ENCODE data around the gene SLC2A9. TPM values are rescaled to one million over a fixed set of nuclear protein-coding genes. Genes with fewer than 3 reads are reported as not detected.

SLC2A9 gene
- total RNA-seq, 1 donor from 2014 or later: 19.0 TPM

DNA sequence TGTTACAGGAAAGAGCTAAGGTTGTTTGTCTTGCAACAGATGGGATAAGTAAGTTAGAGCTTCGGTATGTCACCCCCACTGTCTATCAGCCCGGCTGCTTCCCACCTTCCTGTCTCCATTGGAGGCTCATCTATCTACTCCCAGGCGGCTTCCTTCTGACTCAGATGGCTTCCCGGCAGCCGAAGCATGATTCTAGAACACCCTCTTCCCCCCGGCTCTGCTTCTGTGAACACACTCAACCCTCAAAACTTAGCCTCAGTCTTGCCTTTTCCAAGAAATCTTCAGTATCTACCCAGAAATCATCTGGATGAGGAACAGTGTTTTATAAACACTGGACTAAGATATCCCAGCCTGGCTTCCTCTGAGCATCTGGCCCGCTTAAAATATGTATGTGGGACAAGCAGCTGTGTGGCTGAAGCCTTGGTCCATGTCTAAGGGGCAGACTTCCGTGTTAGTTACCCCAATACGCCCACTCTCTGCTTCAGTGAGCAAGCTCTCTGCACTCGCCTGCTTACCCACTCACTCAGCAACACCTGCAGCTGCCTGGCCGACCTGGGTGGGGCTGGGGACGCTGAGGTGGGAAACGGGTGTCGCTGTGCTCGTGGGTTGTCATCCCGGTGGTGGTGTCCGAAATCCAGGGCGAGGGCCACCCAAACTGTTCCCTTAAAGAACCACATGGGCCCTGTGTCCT is 12.0 kb upstream of the SLC2A9 start:
- ATAC-seq (peak; percentile 64), DNase-seq (no peak)
- Histone ChIP-seq H3K27ac (peak overlapping the region; percentile 65), H3K36me3 (no peaks in the 10 kb centered on the region), H3K4me3 (no peak overlapping the region), H3K4me1 (peaks cover 24% of the 10 kb centered on the region), H3K9me3 (no peaks in the 10 kb centered on the region), H3K27me3 (no peaks in the 10 kb centered on the region)
- intact Hi-C loops (cut with DNase I): no loop called here
- TF ChIP-seq, protein P1, sequence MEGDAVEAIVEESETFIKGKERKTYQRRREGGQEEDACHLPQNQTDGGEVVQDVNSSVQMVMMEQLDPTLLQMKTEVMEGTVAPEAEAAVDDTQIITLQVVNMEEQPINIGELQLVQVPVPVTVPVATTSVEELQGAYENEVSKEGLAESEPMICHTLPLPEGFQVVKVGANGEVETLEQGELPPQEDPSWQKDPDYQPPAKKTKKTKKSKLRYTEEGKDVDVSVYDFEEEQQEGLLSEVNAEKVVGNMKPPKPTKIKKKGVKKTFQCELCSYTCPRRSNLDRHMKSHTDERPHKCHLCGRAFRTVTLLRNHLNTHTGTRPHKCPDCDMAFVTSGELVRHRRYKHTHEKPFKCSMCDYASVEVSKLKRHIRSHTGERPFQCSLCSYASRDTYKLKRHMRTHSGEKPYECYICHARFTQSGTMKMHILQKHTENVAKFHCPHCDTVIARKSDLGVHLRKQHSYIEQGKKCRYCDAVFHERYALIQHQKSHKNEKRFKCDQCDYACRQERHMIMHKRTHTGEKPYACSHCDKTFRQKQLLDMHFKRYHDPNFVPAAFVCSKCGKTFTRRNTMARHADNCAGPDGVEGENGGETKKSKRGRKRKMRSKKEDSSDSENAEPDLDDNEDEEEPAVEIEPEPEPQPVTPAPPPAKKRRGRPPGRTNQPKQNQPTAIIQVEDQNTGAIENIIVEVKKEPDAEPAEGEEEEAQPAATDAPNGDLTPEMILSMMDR (IDR thresholded peaks at IDR 0.05): no peak

DNA sequence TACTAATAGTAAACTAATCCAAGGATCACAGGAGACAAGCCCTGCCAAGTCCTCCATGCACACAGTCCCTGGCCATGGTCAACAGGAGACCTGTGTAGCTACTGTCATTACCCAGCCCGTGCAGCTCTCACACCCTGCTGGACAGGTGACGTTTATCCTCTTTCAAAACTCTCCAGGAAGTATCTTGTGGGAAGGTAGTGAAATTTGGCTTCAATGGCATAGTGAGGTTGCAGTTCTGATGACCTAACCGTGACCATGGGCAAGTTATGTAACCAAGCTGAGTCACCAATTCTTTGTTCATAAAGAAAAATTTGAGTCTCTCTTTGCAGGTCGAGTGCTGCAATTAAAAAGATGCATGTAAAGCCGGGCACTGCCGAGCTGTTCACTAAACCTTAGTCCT is 11.3 kb upstream of the SLC2A9 start:
- peaks cover 24% of the 10 kb centered on the region for H3K4me1 ChIP-seq
- intact Hi-C loops (cut with DNase I): no loop called here
- H3K27ac ChIP-seq: no peak overlapping the region
- TF ChIP-seq, protein P1 (IDR thresholded peaks at IDR 0.05): no peak
- DNase-seq (no peak), ATAC-seq (peak; percentile 65)
- H3K27me3 ChIP-seq: no peaks in the 10 kb centered on the region
- H3K4me3 ChIP-seq: no peak overlapping the region
- H3K36me3 ChIP-seq: no peaks in the 10 kb centered on the region
- no peaks in the 10 kb centered on the region for H3K9me3 ChIP-seq

DNA sequence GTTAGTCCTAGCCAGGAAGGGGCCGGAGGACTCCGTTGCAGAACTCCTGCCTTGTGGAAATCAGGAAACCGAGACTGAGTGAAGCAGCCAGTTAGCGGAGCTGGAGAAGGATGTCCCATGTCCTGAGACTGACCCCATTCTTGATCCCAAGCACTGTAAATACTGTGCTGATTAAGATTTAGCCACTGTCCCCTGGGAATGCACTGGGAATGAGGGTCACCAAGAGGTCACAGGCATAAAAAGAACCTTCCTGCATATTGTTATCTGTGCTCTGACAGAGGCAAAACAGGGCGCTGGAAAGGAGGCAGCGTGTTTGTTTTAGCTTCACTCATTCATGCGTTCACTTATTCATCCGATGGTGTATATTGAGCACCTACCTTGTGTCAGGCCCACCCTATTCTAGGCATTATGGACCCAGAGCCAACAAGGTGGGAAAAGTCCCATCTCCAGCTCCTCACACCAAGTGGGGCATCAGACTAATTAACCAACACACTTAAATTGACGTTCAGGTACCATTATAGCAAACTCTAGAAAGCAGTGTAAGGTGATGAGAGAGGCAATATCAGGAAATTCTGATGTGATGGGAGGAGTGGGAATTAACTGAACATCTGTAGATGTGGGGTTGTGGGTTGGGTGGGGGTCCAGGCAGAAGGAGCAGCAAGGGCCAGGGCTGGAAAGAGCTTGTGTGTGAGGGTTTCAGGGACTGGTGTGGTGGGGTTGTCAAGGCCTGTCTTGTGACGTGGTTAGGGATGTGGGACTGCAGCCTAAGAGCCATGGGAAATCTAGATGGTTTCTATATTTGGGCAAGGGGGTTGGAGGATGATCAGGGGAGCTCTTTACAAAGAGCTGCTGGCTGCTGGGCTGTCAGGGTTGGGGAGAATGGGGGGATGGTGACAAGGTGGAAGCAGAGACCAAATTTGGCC is 10.6 kb upstream of the SLC2A9 start:
- intact Hi-C loops (cut with DNase I): no loop called here
- Histone ChIP-seq H3K4me1 (peaks cover 24% of the 10 kb centered on the region), H3K4me3 (no peak overlapping the region), H3K27ac (no peak overlapping the region), H3K27me3 (no peaks in the 10 kb centered on the region), H3K9me3 (no peaks in the 10 kb centered on the region), H3K36me3 (no peaks in the 10 kb centered on the region)
- TF ChIP-seq, protein P1 (IDR thresholded peaks at IDR 0.05): no peak
- ATAC-seq (no peak), DNase-seq (no peak)

DNA sequence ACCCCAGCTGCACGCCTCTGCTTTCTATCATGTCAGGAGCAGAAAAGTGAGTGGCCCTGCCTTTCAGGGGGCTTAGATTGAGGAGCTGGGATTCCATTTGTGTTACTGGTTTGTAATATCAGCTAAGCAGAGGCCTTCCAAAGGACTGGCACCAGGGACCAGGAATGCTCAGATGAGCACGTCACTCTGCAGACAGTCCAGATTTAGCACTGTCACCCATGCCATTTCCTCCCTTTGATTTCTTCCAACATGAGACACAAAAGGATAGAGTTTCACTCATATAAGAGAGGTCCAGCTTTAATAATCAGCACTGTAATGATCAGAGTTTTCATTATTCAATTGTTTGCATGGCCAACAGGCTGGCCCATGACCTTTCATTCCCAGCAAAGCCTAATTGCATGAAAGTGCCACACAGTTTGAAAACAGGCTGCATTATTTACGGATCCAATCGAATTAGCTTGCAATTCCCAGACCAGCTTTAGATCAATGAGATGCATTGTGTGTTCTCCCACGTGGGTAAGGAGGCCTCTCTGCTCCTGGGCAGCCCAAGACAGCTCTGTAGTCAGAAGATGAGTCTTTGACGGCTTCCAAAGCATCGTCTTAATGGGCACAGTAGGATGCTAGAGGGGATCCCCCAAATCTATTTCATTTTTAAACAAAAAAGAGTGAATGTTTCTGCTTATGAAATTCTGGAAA is 9.8 kb upstream of the SLC2A9 start:
- intact Hi-C loops (cut with DNase I): no loop called here
- H3K9me3 ChIP-seq: no peaks in the 10 kb centered on the region
- H3K27ac ChIP-seq: no peak overlapping the region
- DNase-seq: no peak
- TF ChIP-seq, protein P1 (IDR thresholded peaks at IDR 0.05): no peak
- H3K4me1 ChIP-seq: peaks cover 24% of the 10 kb centered on the region
- no peak overlapping the region for H3K4me3 ChIP-seq
- no peaks in the 10 kb centered on the region for H3K27me3 ChIP-seq
- no peak for ATAC-seq
- H3K36me3 ChIP-seq: no peaks in the 10 kb centered on the region

DNA sequence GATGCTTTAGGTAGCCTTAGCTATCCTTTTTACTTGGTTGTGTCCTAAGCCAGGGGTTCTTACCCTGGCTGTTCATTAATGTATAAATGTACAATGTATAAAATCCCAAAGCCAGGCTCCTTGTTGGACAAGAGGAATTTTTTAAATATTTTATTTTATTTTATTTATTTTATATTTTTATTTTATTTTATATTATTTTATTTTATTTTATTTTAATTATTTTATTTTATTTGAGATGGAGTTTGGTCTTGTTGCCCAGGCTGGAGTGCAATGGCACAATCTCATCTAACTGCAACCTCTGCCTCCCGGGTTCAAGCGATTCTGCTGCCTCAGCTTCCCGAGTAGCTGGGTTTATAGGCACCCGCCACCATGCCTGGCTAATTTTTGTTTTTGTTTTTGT is 8.1 kb upstream of the SLC2A9 start:
- Histone ChIP-seq H3K9me3 (no peaks in the 10 kb centered on the region), H3K27me3 (no peaks in the 10 kb centered on the region), H3K36me3 (no peaks in the 10 kb centered on the region), H3K4me1 (peaks cover 24% of the 10 kb centered on the region), H3K4me3 (no peak overlapping the region), H3K27ac (no peak overlapping the region)
- no peak for ATAC-seq
- no peak for DNase-seq
- TF ChIP-seq, protein P1 (IDR thresholded peaks at IDR 0.05): no peak
- intact Hi-C loops (cut with DNase I): no loop called here

Data from upper lobe of right lung (tissue), 1 donor.